Psoas muscle (tissue), 8 donors: Measurements from ENCODE around the gene MTF1. TPM values are rescaled to one million over a fixed set of nuclear protein-coding genes. Genes with fewer than 3 reads are reported as not detected.
"Not testable (repeated sequence)": the region's sequence is repeated elsewhere in the genome, so short reads cannot be mapped to it uniquely, and the experiment has no call there.

Experiments used
- ATAC-seq, 4 donors: fragments of 200-7000 bp; cut with Tn5 transposase; one replicate each; pipeline ENCODE4 v1.9.1; 2020; ENCODE audit warnings: moderate library complexity in 3 of 4, mild to moderate bottlenecking in 2 of 4
- DNase-seq, 2 donors: peaks; one replicate each; pipeline ENCODE4 v3.0.0-alpha.2; 2020
- H3K27ac ChIP-seq: fragments of 200-600 bp; one replicate; pipeline ENCODE4 v1.8.0; 2022
- H3K27me3 ChIP-seq, 3 donors: fragments of 200-600 bp in 1 of 3; one replicate each; pipeline versions ENCODE4 v1.6.1 to v1.8.0; 2013 to 2022; ENCODE audit warnings: low read length in 2 of 3, mild to moderate bottlenecking in 2 of 3, moderate library complexity in 1 of 3; ENCODE audit not compliant: insufficient read depth in 3 of 3
- H3K36me3 ChIP-seq, 2 donors: fragments of 200-600 bp in 1 of 2; one replicate each; pipeline versions ENCODE4 v1.6.1 to v1.8.0; 2013 to 2022; ENCODE audit warnings: low read depth in 1 of 2, mild to moderate bottlenecking in 1 of 2, moderate library complexity in 1 of 2; ENCODE audit not compliant: insufficient read depth in 1 of 2
- H3K4me1 ChIP-seq: fragments of 200-600 bp; one replicate; pipeline ENCODE4 v1.8.0; 2022
- H3K4me3 ChIP-seq: fragments of 200-600 bp; one replicate; pipeline ENCODE4 v1.8.0; 2022; ENCODE audit warnings: mild to moderate bottlenecking
- H3K9me3 ChIP-seq: fragments of 200-600 bp; one replicate; pipeline ENCODE4 v1.8.0; 2022
- WGBS, 3 donors: extraction: QIAGEN DNeasy Blood & Tissue Kit; methylation state at CpG; one replicate each; pipeline versions ENCODE4 v1.1.6 to v1.1.7; 2013; 5-methylcytosine and 5-hydroxymethylcytosine counted together
- intact Hi-C, 2 donors: fragments of 100-400 bp; cut with DNase I; formaldehyde crosslinking; loops; one replicate each; pipeline versions ENCODE4 v1.11.0 to v1.14.2; 2022
- polyA plus RNA-seq, 3 donors: library from polyadenylated mRNA; stranded (reverse); fragments of 200-250 nt; gene quantifications; one replicate each; pipeline ENCODE4 v1.2.3, GENCODE V29; 2013
- total RNA-seq, 4 donors: library from RNA; stranded (reverse); fragmentation: NEBNext Ultra II Directional in 2 of 4; extraction: Animal tissue kit (Norgen Biotek cat#: 25700) in 2 of 4; gene quantifications; one replicate each; pipeline versions ENCODE4 v1.2.1 to v1.2.4, GENCODE V29; 2021 to 2023
- TF ChIP-seq, protein P1 (sequence below): fragments of 200-600 bp; IDR thresholded peaks from one replicate; pipeline ENCODE4 v1.8.0; 2022; ENCODE audit warnings: antibody characterized with exemption
- donor health status: healthy with polysubstance abuse.
- donor health status: DM: no; HTN: no; CAD: no; lungs with moderate emphysema.
- donor health status: Bipolar disorder and iron deficiency.
- donor health status: healthy.
- donor health status: DM: yes; HTN: yes; CAD: no.
- donor health status: DM: no; HTN: no; CAD: no.
- donor health status: DM: no; HTN: no; CAD: no.
- donor health status: DM: yes; HTN: yes; CAD: no.

MTF1 gene
- total and polyA plus RNA-seq, 7 donors = 3.1 to 20.2 (median 13.3) TPM

DNA sequence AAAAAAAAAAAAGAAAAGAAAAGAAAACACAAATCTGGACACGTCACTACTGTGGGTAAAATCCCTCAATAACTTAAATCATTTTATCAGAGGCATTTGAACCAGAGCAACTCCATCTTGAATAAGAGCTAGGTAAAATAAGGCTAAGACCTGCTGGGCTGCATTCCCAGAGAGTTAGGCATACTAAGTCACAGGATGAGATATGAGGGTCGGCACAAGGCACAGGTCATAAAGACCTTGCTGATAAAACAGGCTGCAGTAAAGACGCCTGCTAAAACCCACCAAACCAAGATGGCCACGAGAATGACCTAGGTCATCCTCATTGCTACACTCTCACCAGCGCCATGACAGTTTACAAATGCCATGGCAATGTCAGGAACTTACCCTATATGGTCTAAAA lies 43.6 kb upstream of the MTF1 start:
- ATAC-seq (no peak), DNase-seq (no peak)
- WGBS, 3 donors = 87 to 94% (median 91%) methylated on average over 5 of the region's 5 CpGs
- H3K27me3 ChIP-seq = no peaks in the 10 kb centered on the region
- no peak overlapping the region for H3K27ac ChIP-seq
- H3K9me3 ChIP-seq = peaks cover 3% of the 10 kb centered on the region
- H3K36me3 ChIP-seq = peaks cover 0 to 9% of the 10 kb centered on the region in 2 donors
- intact Hi-C loops = no loop called here
- no peak overlapping the region for H3K4me3 ChIP-seq
- TF ChIP-seq, protein P1, sequence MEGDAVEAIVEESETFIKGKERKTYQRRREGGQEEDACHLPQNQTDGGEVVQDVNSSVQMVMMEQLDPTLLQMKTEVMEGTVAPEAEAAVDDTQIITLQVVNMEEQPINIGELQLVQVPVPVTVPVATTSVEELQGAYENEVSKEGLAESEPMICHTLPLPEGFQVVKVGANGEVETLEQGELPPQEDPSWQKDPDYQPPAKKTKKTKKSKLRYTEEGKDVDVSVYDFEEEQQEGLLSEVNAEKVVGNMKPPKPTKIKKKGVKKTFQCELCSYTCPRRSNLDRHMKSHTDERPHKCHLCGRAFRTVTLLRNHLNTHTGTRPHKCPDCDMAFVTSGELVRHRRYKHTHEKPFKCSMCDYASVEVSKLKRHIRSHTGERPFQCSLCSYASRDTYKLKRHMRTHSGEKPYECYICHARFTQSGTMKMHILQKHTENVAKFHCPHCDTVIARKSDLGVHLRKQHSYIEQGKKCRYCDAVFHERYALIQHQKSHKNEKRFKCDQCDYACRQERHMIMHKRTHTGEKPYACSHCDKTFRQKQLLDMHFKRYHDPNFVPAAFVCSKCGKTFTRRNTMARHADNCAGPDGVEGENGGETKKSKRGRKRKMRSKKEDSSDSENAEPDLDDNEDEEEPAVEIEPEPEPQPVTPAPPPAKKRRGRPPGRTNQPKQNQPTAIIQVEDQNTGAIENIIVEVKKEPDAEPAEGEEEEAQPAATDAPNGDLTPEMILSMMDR = no peak
- peaks cover 3% of the 10 kb centered on the region for H3K4me1 ChIP-seq

- peaks cover 0 to 9% of the 10 kb centered on the region in 2 donors for H3K36me3 ChIP-seq
- 93 to 95% (median 95%) methylated on average over 6 of the region's 6 CpGs for WGBS, 3 donors
- DNase-seq (no peak), ATAC-seq (no peak)
- intact Hi-C loops = no loop called here
- peaks cover 3% of the 10 kb centered on the region for H3K9me3 ChIP-seq
- peaks cover 3% of the 10 kb centered on the region for H3K4me1 ChIP-seq
- no peaks in the 10 kb centered on the region for H3K27me3 ChIP-seq
- no peak overlapping the region for H3K4me3 ChIP-seq
- TF ChIP-seq, protein P1 = no peak
- H3K27ac ChIP-seq = no peak overlapping the region
Measured at GRCh38 chr1:37901893-37902225, 42.5 kb upstream of the MTF1 start.

DNA sequence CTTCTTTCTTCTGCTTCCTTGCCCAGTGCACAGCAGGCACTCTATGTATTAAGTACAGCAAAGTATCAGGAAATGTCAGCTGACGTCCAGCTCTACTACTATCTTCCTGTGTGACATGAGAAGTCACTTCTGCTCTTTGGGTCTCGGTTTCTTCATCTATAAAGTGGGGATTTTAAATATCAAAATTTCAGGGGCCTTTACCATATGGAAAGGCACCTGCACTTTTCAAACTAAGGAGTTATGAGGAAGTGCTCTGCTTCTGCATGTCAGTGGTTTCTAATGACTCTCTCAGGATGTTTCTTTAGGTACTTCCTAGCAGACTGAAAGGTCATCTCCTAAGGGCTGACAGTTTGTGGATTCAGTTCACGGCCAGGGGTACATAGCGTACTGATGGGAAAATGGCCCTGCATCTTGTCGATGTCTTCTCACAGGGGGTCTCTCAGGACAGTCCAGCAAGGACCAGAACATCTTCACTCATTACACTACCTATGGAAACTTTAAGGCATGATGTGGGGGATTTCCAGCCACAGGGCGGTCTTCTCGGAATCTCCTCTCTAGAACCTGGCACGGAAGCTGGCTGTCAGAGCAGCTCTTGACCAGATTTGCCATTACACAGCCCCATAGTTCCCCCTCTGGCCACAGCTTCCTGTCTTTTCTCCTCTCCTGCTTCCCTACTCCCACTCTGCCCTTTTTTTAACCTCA lies 42.0 kb upstream of the MTF1 start:
- 85 to 90% (median 88%) methylated on average over 8 of the region's 8 CpGs for WGBS, 3 donors
- ATAC-seq (no peak), DNase-seq (no peak)
- Histone ChIP-seq H3K27ac (no peak overlapping the region), H3K27me3 (no peaks in the 10 kb centered on the region), H3K4me1 (peaks cover 3% of the 10 kb centered on the region), H3K9me3 (peaks cover 3% of the 10 kb centered on the region), H3K36me3 (peaks cover 0 to 9% of the 10 kb centered on the region in 2 donors), H3K4me3 (no peak overlapping the region)
- TF ChIP-seq, protein P1 = no peak
- intact Hi-C loops = no loop called here

DNA sequence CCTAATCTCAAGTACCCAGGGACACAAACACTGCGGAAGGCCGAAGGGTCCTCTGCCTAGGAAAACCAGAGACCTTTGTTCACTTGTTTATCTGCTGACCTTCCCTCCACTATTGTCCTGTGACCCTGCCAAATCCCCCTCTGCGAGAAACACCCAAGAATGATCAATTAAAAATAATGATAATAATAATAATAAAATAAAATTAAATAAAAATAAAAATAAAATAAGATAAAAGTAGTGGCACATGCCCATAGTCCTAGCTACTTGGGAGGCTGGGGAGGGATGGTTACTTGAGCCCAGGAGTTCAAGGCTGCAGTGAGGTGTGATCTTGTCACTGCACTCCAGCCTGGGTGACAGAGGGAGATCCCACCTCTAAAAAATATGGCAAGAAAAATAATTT lies 38.2 kb upstream of the MTF1 start:
- H3K4me3 ChIP-seq, H3K27me3 ChIP-seq, H3K9me3 ChIP-seq, intact Hi-C loops, H3K4me1 ChIP-seq, H3K36me3 ChIP-seq, H3K27ac ChIP-seq, ATAC-seq, DNase-seq: not testable (repeated sequence)
- WGBS, 3 donors = 92 to 94% (median 93%) methylated on average over 2 to 3 of the region's 3 CpGs

DNA sequence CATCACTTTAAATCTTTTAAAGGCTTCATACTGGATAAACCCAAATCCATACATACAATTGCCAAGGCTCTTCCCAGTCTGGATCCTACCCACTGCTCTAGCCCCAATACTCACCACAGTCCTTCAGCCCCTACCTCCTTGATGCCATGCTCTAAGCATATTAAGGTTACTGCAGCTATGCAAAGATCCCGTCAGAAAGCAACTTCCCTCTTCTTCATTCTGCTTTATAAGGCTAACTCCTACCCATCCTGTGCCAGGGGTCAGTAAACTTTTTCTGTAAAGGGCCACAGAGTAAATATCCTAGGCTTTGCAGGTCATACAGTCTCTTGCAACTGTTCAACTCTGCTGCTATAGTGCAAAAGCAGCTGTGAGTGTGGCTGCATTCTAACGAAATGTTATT lies 34.3 kb upstream of the MTF1 start:
- no peak overlapping the region for H3K27ac ChIP-seq
- no peaks in the 10 kb centered on the region for H3K27me3 ChIP-seq
- intact Hi-C loops = loop anchor here in 1 of 2 donors (5.0 kb wide), 2 partner anchors 39 to 84 kb away; no protein-coding TSS in a partner anchor
- H3K4me1 ChIP-seq = peaks cover 5% of the 10 kb centered on the region
- WGBS, 3 donors = 86 to 96% (median 88%) methylated on average over 2 of the region's 2 CpGs
- H3K4me3 ChIP-seq = no peak overlapping the region
- peaks cover 6 to 27% of the 10 kb centered on the region in 2 donors for H3K36me3 ChIP-seq
- DNase-seq (no peak), ATAC-seq (no peak)
- no peaks in the 10 kb centered on the region for H3K9me3 ChIP-seq
- TF ChIP-seq, protein P1 = no peak
